HG02678 (cell line): Measurements from ENCODE around the gene SREBF1.

Experiments
- ATAC-seq: cut with Tn5 transposase; IDR thresholded peaks from one replicate; pipeline ENCODE4 v1.9.1; 2021; ENCODE audit warnings: mild to moderate bottlenecking, moderate library complexity; ENCODE audit not compliant: unreplicated experiment

SREBF1 gene

GRCh38 chr17:17842111-17842876, 5.5 kb upstream of the SREBF1 start:
- ATAC-seq: no peak

- ATAC-seq: no peak
Observed at GRCh38 chr17:17841601-17842025, 4.8 kb upstream of the SREBF1 start.

- ATAC-seq: no peak
Observed at GRCh38 chr17:17840751-17841591, 4.2 kb upstream of the SREBF1 start.

GRCh38 chr17:17839791-17840707, 3.3 kb upstream of the SREBF1 start:
- ATAC-seq: peak; percentile 71

DNA sequence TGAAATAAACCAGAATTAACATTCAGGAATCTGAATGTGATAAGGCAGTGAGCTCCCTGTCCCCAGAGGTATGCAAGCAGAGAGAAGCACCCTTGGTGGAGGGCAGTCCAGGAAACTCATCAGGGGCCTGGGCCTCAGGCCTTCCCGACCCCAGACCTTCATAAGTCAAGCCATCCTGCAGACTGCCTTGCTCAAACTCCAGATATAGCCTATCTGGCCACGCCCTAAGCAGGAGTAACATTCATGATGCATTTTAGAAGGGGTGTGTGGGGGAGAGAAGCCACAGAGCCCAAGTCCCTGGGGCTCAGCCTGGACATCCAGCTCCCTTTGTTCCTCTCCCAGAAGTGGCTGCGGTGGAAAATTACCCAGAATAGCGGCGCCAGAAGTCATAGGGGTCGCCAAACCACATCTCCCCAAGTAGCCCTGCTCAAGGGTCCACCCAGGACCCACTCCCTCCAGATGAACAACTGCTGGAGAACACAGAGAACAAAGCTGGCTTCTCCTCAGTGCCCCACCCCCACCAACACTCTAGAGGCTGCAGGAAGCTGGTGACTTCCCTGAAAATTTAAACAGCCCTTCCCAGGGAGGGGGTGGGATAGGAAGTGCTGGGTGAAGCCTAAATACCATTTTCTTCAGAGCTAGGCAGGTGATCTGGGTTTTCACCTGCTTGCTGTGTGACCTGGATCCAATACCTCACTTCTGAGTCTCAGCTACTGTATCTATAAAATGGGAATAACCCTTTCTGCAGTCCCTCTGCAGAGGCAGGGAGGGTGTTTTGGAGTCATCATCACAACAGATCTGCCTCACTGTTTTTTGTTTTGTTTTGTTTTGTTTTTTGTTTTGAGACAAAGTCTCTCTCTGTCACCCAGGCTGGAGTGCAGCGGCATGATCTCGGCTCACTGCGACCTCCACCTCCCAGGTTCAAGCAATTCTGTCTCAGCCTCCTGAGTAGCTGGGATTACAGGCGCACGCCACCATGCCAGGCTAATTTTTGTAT, 1.5 kb upstream of the SREBF1 start:
- no peak for ATAC-seq

DNA sequence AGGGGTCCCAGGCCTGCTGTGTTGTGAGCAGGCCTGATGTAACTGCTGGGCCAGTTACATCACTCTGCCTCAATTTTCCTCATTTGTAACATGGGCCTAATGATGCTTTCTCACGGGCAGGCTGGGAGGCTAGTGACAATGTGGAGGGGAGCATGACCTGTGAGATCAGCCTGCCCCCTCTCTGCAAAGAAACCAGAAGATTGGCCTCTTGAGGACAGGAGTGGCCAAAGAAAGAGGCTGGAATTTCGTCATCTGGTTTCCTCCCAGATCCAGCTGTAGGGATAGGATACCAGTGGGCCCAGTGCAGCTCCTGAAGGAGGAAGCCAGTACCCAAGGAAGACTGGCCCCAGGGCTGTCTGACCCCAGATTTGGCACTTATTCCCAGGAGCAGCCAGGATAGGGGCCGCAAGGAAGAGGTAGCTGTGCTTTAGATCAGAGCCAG, 615 bp upstream of the SREBF1 start:
- no peak for ATAC-seq

- peak; percentile 66 for ATAC-seq
Observed at GRCh38 chr17:17836250-17836817, 452 bp downstream of the SREBF1 start.

DNA sequence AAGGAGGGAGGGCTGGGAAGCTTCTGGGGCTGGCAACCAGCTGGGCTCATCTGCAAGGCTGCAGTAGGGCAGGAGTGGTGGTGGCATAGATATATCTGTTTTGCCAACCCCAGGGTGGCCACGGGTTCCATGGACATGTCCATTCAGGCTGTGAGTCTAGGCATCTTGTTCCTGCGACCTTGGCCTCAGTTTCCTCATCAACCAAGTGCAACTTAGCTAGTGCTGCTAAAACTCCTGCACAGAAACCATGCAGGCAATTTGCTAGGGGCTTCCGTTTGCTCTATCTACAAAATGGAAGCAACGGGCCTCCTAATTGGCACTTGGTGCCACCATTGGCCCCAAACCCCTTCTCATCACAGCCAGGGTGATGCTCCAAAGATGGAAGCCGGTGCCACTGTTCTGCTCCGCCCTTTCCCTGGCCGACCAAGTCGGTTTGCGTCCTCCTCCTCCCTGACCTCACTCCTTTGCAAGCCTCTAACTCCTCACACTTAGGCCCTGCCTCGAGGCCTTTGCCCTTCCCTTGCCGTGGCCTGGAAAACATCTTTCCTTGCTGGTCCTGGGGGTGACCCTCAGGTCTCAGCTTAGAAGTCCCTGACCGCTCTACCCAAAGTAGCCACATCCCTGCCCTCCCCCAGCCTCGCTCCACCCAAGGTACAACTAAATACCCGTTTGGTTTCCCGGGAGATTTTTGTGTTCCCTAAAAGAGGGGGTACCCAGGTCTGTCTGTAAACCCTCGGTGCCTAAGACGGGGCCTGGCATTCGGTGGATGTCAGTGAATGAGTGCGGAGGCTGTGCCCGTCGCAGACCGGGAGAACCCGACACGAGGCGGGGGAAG, 1.2 kb downstream of the SREBF1 start:
- ATAC-seq: no peak

DNA sequence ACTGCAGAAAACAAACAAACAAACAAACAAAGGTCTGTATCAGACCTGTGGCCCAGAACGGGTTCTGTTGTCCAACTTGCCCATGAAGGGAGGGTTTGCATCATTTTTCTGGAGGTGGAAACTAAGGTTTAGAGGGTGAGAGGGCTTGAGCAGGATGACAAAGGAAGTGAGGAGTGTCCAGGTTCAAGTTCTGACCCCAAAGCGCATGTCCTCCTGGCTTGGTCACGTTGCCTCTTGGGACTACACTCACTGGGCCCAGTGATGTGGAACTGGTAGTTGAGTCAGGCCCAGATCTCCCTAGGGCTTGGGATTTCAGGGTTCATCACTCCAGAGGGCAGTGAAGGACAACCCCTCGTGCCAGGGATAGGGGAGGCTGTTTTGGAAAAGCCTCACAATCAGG, 1.8 kb downstream of the SREBF1 start:
- no peak for ATAC-seq

DNA sequence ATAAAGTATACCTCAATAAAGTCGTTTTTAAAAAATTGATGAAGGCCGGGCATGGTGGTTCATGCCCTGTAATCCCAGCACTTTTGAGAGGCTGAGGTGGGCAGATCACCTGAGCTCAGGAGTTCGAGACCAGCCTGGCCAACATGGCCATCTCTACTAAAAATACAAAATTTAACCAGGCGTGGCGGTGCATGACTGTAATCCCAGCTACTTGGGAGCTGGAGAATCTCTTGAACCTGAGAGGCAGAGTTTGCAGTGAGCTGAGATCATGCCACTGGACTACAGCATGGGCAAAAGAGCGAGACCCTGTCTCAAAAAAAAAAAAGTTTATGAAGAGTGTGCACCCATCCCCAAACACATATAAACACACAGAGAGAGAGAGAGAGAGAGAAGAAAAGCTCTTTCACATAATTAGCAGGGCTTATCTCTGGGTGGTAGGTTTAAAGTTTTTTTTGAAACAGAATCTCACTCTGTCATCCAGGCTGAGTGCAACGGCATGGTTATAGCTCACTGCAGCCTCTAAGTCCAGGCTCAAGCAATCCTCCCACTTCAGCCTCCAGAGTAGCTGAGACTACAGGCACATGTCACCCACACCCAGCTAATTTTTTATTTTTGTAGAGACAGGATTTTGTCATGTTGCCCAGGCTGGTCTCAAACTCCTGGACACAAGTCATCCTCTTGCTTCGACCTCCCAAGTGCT, 3.0 kb downstream of the SREBF1 start:
- ATAC-seq: no peak

GRCh38 chr17:17832032-17832363, 4.8 kb downstream of the SREBF1 start:
- no peak for ATAC-seq

DNA sequence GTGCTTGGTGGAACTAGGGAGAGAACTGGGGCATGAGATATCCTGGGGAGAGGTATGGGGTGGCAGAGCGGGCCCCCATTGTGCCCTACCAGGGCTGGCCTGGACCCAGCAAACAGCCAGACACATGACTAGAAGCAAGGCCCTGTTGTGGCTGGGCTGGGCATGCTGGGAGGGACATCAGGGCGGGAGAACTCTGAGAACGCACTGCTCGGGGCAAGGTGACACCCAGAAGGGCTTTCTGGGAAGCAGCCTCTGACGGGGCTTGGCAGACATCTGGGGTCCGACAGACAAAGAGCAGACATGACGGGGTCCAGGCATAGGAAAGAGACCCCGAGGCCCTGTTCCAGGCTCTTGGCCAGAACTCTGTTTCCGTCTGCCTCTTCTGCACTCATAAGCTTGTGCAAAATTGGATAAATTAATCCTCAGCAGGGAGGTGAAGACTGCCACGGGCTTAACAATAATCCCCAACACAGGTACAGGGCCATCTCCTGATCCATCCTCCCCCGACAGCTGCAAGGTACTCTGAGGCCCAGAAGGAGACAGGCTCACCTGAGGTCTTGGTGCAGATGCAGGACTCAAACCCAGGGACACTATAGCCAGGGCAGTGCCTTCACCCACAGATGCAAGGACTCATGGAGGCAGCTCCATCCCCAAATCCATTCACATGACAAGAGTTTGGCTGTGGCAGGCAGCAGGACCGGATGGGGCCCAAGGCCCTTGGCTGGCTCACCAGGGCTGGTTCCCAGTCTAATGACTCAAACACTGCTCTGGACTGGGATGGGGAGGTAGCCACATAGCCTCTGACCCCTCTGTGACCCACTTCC, 5.4 kb downstream of the SREBF1 start:
- ATAC-seq: no peak

- ATAC-seq: no peak
Observed at GRCh38 chr17:17830740-17831207, 6.0 kb downstream of the SREBF1 start.

DNA sequence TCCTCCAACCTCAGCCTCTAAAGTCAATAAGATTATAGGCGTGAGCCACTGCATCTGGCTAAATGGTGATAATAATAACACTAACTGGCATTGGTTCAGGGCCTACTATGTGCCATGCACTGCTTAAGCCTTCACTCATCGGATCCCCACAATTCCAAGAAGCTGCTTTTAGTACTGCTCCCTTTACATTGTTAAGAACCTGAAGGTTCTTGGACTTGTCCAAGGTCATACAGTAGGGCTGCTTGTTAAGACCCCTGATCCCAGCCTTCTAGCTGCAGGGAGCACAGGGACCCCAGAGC, 6.6 kb downstream of the SREBF1 start:
- ATAC-seq: no peak

DNA sequence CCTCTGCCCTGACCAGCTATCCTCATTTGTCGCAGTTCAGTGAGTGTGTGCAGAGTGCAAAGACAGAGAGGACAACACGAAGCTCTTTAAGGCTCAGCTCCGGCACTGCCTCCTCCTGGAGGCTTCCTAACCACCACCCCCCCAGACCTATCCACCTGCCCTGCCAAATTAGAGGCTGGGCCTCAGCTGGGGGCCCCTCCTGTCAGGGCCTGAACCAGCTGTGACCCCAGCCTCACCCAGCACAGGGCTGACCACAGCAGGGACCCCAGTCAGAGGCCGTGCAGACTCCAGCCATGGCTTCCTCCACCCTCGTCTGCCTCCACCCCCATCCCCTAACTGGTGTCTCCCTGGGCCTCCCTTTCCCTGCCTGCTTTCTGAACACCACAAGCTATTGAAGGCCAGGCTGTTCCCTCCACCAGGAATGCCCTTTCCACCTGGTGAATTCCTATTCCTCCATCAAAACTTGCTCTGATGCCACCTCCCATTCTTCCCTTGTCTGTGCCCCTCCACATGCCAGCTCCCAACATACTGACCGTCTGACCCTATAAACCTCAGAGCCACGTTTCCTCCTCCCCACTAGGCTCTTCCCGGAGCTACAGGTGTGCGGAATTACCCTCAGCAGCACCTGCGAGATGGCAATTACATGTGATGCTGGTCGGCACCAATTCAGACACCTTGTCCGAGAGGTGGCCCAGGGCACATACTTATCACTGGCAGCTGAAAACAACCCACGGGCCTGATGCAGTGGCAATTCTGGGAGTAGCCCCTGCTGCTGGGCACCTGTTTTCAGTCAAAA, 8.8 kb downstream of the SREBF1 start:
- no peak for ATAC-seq

GRCh38 chr17:17826942-17827785, 9.6 kb downstream of the SREBF1 start:
- ATAC-seq: no peak
